ENCODE measurements around the gene SLC24A3.

The SLC24A3 gene

GRCh38 chr20:19380211-19380610 is 167.8 kb downstream of the SLC24A3 start:
- no peaks in the 10 kb centered on the region for H3K4me1 ChIP-seq (ENCODE audit: control insufficient read depth in 2 of 2, insufficient read depth in 1 of 2, low read depth in 1 of 2, low read length in 2 of 2)
- H2BK12ac ChIP-seq (ENCODE audit: low read length), result no peak overlapping the region
- H3K9ac ChIP-seq (ENCODE audit: low read depth, low read length, poor library complexity), result no peak overlapping the region
- no CpG with 5 or more reads among the region's 6 CpGs for WGBS, 2 donors (ENCODE audit: extremely low coverage in 2 of 2, insufficient read length in 2 of 2, insufficient replicate concordance in 1 of 2)
- no peak overlapping the region for H4K91ac ChIP-seq (ENCODE audit: low read depth, low read length, poor library complexity)
- H2BK120ac ChIP-seq (ENCODE audit: low read depth, low read length), result no peak overlapping the region
- H3K14ac ChIP-seq (ENCODE audit: low read length), result no peak overlapping the region
- no peak overlapping the region for H3K4me2 ChIP-seq (ENCODE audit: insufficient read depth, low read length, poor library complexity, severe bottlenecking)
- no peak overlapping the region for H3K4ac ChIP-seq (ENCODE audit: low read length)
- H3K9me3 ChIP-seq (replicated peaks in 1 of 2; ENCODE audit: control insufficient read depth in 2 of 2, insufficient read depth in 1 of 2, low read depth in 1 of 2, low read length in 2 of 2), result no peaks in the 10 kb centered on the region
- H2AK5ac ChIP-seq (ENCODE audit: low read depth, low read length), result no peak overlapping the region
- H3K4me3 ChIP-seq (ENCODE audit: low read length in 2 of 2), result no peak overlapping the region
- no peak overlapping the region for H3K23ac ChIP-seq (ENCODE audit: low read depth, low read length, poor library complexity)
- H4K8ac ChIP-seq (ENCODE audit: low read depth, low read length), result no peak overlapping the region
- H2BK5ac ChIP-seq (ENCODE audit: low read length), result no peak overlapping the region
- no peak overlapping the region for H3K18ac ChIP-seq (ENCODE audit: low read length)
- no peaks in the 10 kb centered on the region for H3K36me3 ChIP-seq (replicated peaks in 1 of 2; ENCODE audit: control insufficient read depth in 2 of 2, insufficient read depth in 2 of 2, low read length in 2 of 2)
- no peak overlapping the region for H2BK15ac ChIP-seq (ENCODE audit: low read length)
- no peak overlapping the region for H2AFZ ChIP-seq (ENCODE audit: low read length)
- peaks cover 0 to 3% (median 0%) of the 10 kb centered on the region in 3 experiments for H3K27me3 ChIP-seq (ENCODE audit: control insufficient read depth in 3 of 3, insufficient read depth in 3 of 3, low read depth in 1 of 3, low read length in 3 of 3)
- no peaks in the 10 kb centered on the region for H3K79me1 ChIP-seq (ENCODE audit: low read depth, low read length)
- no peak overlapping the region for H3K27ac ChIP-seq (replicated peaks; ENCODE audit: low read length)
- DNase-seq (ENCODE audit: low spot score), result no peak

GRCh38 chr20:19381947-19382346 is 169.5 kb downstream of the SLC24A3 start:
- no peak overlapping the region for H3K4me2 ChIP-seq (ENCODE audit: insufficient read depth, low read length, poor library complexity, severe bottlenecking)
- H3K23ac ChIP-seq (ENCODE audit: low read depth, low read length, poor library complexity), result no peak overlapping the region
- H3K4ac ChIP-seq (ENCODE audit: low read length), result no peak overlapping the region
- no peak overlapping the region for H4K91ac ChIP-seq (ENCODE audit: low read depth, low read length, poor library complexity)
- no peak overlapping the region for H3K9ac ChIP-seq (ENCODE audit: low read depth, low read length, poor library complexity)
- no peak overlapping the region for H2AK5ac ChIP-seq (ENCODE audit: low read depth, low read length)
- H2BK120ac ChIP-seq (ENCODE audit: low read depth, low read length), result no peak overlapping the region
- no peak overlapping the region for H3K18ac ChIP-seq (ENCODE audit: low read length)
- no peaks in the 10 kb centered on the region for H3K9me3 ChIP-seq (replicated peaks in 1 of 2; ENCODE audit: control insufficient read depth in 2 of 2, insufficient read depth in 1 of 2, low read depth in 1 of 2, low read length in 2 of 2)
- no peak overlapping the region for H4K8ac ChIP-seq (ENCODE audit: low read depth, low read length)
- no peaks in the 10 kb centered on the region for H3K79me1 ChIP-seq (ENCODE audit: low read depth, low read length)
- H2BK12ac ChIP-seq (ENCODE audit: low read length), result no peak overlapping the region
- WGBS, 2 donors (ENCODE audit: extremely low coverage in 2 of 2, insufficient read length in 2 of 2, insufficient replicate concordance in 1 of 2), result no CpG with 5 or more reads among the region's 10 CpGs
- no peak overlapping the region for H3K4me3 ChIP-seq (ENCODE audit: low read length in 2 of 2)
- H3K14ac ChIP-seq (ENCODE audit: low read length), result no peak overlapping the region
- H2AFZ ChIP-seq (ENCODE audit: low read length), result no peak overlapping the region
- no peaks in the 10 kb centered on the region for H3K4me1 ChIP-seq (ENCODE audit: control insufficient read depth in 2 of 2, insufficient read depth in 1 of 2, low read depth in 1 of 2, low read length in 2 of 2)
- DNase-seq (ENCODE audit: low spot score), result no peak
- H3K27ac ChIP-seq (replicated peaks; ENCODE audit: low read length), result no peak overlapping the region
- no peak overlapping the region for H2BK15ac ChIP-seq (ENCODE audit: low read length)
- H3K36me3 ChIP-seq (replicated peaks in 1 of 2; ENCODE audit: control insufficient read depth in 2 of 2, insufficient read depth in 2 of 2, low read length in 2 of 2), result no peaks in the 10 kb centered on the region
- H2BK5ac ChIP-seq (ENCODE audit: low read length), result no peak overlapping the region
- peaks cover 0 to 3% (median 0%) of the 10 kb centered on the region in 3 experiments for H3K27me3 ChIP-seq (ENCODE audit: control insufficient read depth in 3 of 3, insufficient read depth in 3 of 3, low read depth in 1 of 3, low read length in 3 of 3)

- H2BK120ac ChIP-seq (ENCODE audit: low read depth, low read length), result no peak overlapping the region
- H4K8ac ChIP-seq (ENCODE audit: low read depth, low read length), result no peak overlapping the region
- no peaks in the 10 kb centered on the region for H3K4me1 ChIP-seq (ENCODE audit: control insufficient read depth in 2 of 2, insufficient read depth in 1 of 2, low read depth in 1 of 2, low read length in 2 of 2)
- no peak overlapping the region for H2AK5ac ChIP-seq (ENCODE audit: low read depth, low read length)
- no peak for DNase-seq (ENCODE audit: low spot score)
- no peak overlapping the region for H3K27ac ChIP-seq (replicated peaks; ENCODE audit: low read length)
- H3K9me3 ChIP-seq (replicated peaks in 1 of 2; ENCODE audit: control insufficient read depth in 2 of 2, insufficient read depth in 1 of 2, low read depth in 1 of 2, low read length in 2 of 2), result no peaks in the 10 kb centered on the region
- no peak overlapping the region for H3K9ac ChIP-seq (ENCODE audit: low read depth, low read length, poor library complexity)
- H4K91ac ChIP-seq (ENCODE audit: low read depth, low read length, poor library complexity), result no peak overlapping the region
- no peak overlapping the region for H3K23ac ChIP-seq (ENCODE audit: low read depth, low read length, poor library complexity)
- no peaks in the 10 kb centered on the region for H3K79me1 ChIP-seq (ENCODE audit: low read depth, low read length)
- H2AFZ ChIP-seq (ENCODE audit: low read length), result no peak overlapping the region
- no peak overlapping the region for H3K4ac ChIP-seq (ENCODE audit: low read length)
- WGBS, 2 donors (ENCODE audit: extremely low coverage in 2 of 2, insufficient read length in 2 of 2, insufficient replicate concordance in 1 of 2), result no CpG with 5 or more reads among the region's 9 CpGs
- H2BK12ac ChIP-seq (ENCODE audit: low read length), result no peak overlapping the region
- no peak overlapping the region for H2BK5ac ChIP-seq (ENCODE audit: low read length)
- no peak overlapping the region for H3K18ac ChIP-seq (ENCODE audit: low read length)
- no peak overlapping the region for H3K4me3 ChIP-seq (ENCODE audit: low read length in 2 of 2)
- no peak overlapping the region for H3K4me2 ChIP-seq (ENCODE audit: insufficient read depth, low read length, poor library complexity, severe bottlenecking)
- H3K14ac ChIP-seq (ENCODE audit: low read length), result no peak overlapping the region
- peaks cover 0 to 3% (median 0%) of the 10 kb centered on the region in 3 experiments for H3K27me3 ChIP-seq (ENCODE audit: control insufficient read depth in 3 of 3, insufficient read depth in 3 of 3, low read depth in 1 of 3, low read length in 3 of 3)
- no peaks in the 10 kb centered on the region for H3K36me3 ChIP-seq (replicated peaks in 1 of 2; ENCODE audit: control insufficient read depth in 2 of 2, insufficient read depth in 2 of 2, low read length in 2 of 2)
- H2BK15ac ChIP-seq (ENCODE audit: low read length), result no peak overlapping the region
Measured at GRCh38 chr20:19382386-19383340, 170.2 kb downstream of the SLC24A3 start.

GRCh38 chr20:19384940-19385339 is 172.5 kb downstream of the SLC24A3 start:
- Histone ChIP-seq H2BK5ac (ENCODE audit: low read length) (no peak overlapping the region), H2AK5ac (ENCODE audit: low read depth, low read length) (no peak overlapping the region), H4K91ac (ENCODE audit: low read depth, low read length, poor library complexity) (no peak overlapping the region), H3K4me2 (ENCODE audit: insufficient read depth, low read length, poor library complexity, severe bottlenecking) (no peak overlapping the region), H2BK12ac (ENCODE audit: low read length) (no peak overlapping the region), H3K36me3 (replicated peaks in 1 of 2; ENCODE audit: control insufficient read depth in 2 of 2, insufficient read depth in 2 of 2, low read length in 2 of 2) (no peaks in the 10 kb centered on the region), H2BK120ac (ENCODE audit: low read depth, low read length) (no peak overlapping the region), H4K8ac (ENCODE audit: low read depth, low read length) (no peak overlapping the region), H2BK15ac (ENCODE audit: low read length) (no peak overlapping the region), H2AFZ (ENCODE audit: low read length) (no peak overlapping the region), H3K18ac (ENCODE audit: low read length) (no peak overlapping the region), H3K23ac (ENCODE audit: low read depth, low read length, poor library complexity) (no peak overlapping the region), H3K4ac (ENCODE audit: low read length) (no peak overlapping the region), H3K9ac (ENCODE audit: low read depth, low read length, poor library complexity) (no peak overlapping the region), H3K79me1 (ENCODE audit: low read depth, low read length) (no peaks in the 10 kb centered on the region), H3K14ac (ENCODE audit: low read length) (no peak overlapping the region), H3K4me3 (ENCODE audit: low read length in 2 of 2) (no peak overlapping the region), H3K4me1 (ENCODE audit: control insufficient read depth in 2 of 2, insufficient read depth in 1 of 2, low read depth in 1 of 2, low read length in 2 of 2) (no peaks in the 10 kb centered on the region), H3K27me3 (ENCODE audit: control insufficient read depth in 3 of 3, insufficient read depth in 3 of 3, low read depth in 1 of 3, low read length in 3 of 3) (peaks cover 0 to 3% (median 0%) of the 10 kb centered on the region in 3 experiments), H3K9me3 (replicated peaks in 1 of 2; ENCODE audit: control insufficient read depth in 2 of 2, insufficient read depth in 1 of 2, low read depth in 1 of 2, low read length in 2 of 2) (no peaks in the 10 kb centered on the region), H3K27ac (replicated peaks; ENCODE audit: low read length) (no peak overlapping the region)
- DNase-seq (ENCODE audit: low spot score), result no peak
